Epithelial cell of proximal tubule (primary cell): ENCODE measurements around the gene RAP1GDS1. TPM values are rescaled to one million over a fixed set of nuclear protein-coding genes. Genes with fewer than 3 reads are reported as not detected.
"Not testable (repeated sequence)": the region's sequence is repeated elsewhere in the genome, so short reads cannot be mapped to it uniquely, and the experiment has no call there.

ENCODE experiments used
- DNase-seq: peaks from one replicate; pipeline ENCODE4 v3.0.0-alpha.2; 2011; ENCODE audit warnings: low read depth
- H3K4me3 ChIP-seq: 2 replicates; pipeline ENCODE4 v1.5.1; 2011; ENCODE audit warnings: low read depth, mild to moderate bottlenecking, low read length
- CTCF ChIP-seq: conservative IDR thresholded peaks from 2 replicates; pipeline ENCODE4 v1.5.1; 2012; ENCODE audit warnings: low read depth, mild to moderate bottlenecking, low read length
- total RNA-seq: library from RNA; depleted of rRNA; stranded (reverse); fragments of >200 nt; gene quantifications from 2 replicates; pipeline ENCODE4 v1.2.3, GENCODE V29; 2015

RAP1GDS1 gene
- total RNA-seq, 1 donor from 2014 or later: 32.4 TPM

- no peak for TF ChIP-seq CTCF
- H3K4me3 ChIP-seq: no peak overlapping the region
- DNase-seq: peak; percentile 72
These were observed 213.2 kb downstream of the RAP1GDS1 start for GRCh38 chr4:98474408-98474844.

GRCh38 chr4:98476891-98477290 lies 215.7 kb downstream of the RAP1GDS1 start:
- no peak for TF ChIP-seq CTCF
- DNase-seq: no peak
- no peak overlapping the region for H3K4me3 ChIP-seq

GRCh38 chr4:98479590-98479989 lies 218.4 kb downstream of the RAP1GDS1 start:
- H3K4me3 ChIP-seq, DNase-seq: not testable (repeated sequence)

GRCh38 chr4:98480535-98480934 lies 219.4 kb downstream of the RAP1GDS1 start:
- no peak for DNase-seq

GRCh38 chr4:98481167-98481566 lies 220.0 kb downstream of the RAP1GDS1 start:
- no peak for TF ChIP-seq CTCF

More at GRCh38 chr4:98480535-98480934, 219.4 kb downstream of the RAP1GDS1 start:
- no peak overlapping the region for H3K4me3 ChIP-seq
- TF ChIP-seq CTCF: no peak

GRCh38 chr4:98482503-98482846 lies 221.3 kb downstream of the RAP1GDS1 start:
- TF ChIP-seq CTCF: no peak
- DNase-seq: no peak
- no peak overlapping the region for H3K4me3 ChIP-seq

More at GRCh38 chr4:98481167-98481566, 220.0 kb downstream of the RAP1GDS1 start:
- no peak for DNase-seq
- H3K4me3 ChIP-seq: no peak overlapping the region

GRCh38 chr4:98482847-98483806 lies 221.9 kb downstream of the RAP1GDS1 start:
- H3K4me3 ChIP-seq: no peak overlapping the region
- peak; percentile 38 for DNase-seq

More at GRCh38 chr4:98482847-98483806, 221.9 kb downstream of the RAP1GDS1 start:
- TF ChIP-seq CTCF: no peak
